Measurements from ENCODE around the gene DHRS13.

DNA sequence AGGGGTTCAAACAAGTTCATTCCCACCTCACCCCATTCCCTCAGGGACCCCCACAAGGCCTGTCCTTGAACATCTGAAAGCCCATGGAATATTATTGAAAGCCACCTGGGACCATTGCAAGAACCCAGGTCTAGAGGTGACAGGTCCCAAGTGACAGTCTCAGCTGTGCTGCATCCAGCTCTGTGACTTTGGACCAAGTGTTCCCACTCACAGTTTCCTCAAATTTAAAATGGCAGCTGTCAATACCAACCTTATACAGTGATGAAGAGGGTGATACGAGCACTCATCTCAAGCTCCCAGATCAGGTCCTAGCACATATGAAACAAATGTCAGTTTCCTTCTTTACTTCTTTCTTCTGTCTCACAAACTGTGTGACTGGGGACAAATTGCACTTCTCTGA lies 38.9 kb downstream of the DHRS13 start:
- TF ChIP-seq, protein P1, sequence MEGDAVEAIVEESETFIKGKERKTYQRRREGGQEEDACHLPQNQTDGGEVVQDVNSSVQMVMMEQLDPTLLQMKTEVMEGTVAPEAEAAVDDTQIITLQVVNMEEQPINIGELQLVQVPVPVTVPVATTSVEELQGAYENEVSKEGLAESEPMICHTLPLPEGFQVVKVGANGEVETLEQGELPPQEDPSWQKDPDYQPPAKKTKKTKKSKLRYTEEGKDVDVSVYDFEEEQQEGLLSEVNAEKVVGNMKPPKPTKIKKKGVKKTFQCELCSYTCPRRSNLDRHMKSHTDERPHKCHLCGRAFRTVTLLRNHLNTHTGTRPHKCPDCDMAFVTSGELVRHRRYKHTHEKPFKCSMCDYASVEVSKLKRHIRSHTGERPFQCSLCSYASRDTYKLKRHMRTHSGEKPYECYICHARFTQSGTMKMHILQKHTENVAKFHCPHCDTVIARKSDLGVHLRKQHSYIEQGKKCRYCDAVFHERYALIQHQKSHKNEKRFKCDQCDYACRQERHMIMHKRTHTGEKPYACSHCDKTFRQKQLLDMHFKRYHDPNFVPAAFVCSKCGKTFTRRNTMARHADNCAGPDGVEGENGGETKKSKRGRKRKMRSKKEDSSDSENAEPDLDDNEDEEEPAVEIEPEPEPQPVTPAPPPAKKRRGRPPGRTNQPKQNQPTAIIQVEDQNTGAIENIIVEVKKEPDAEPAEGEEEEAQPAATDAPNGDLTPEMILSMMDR (IDR thresholded peaks at IDR 0.05) = no peak
- TF ChIP-seq SP1 (CRISPR knock-in tag; conservative IDR thresholded peaks at IDR 0.05) (no peak), NR2C2 (CRISPR knock-in tag; IDR thresholded peaks at IDR 0.05) (no peak), JUN (CRISPR knock-in tag; IDR thresholded peaks at IDR 0.05) (no peak), ZNF317 (CRISPR knock-in tag; IDR thresholded peaks at IDR 0.05; ENCODE audit: borderline replicate concordance, low read depth) (no peak), ZNF232 (CRISPR knock-in tag; IDR thresholded peaks at IDR 0.05) (no peak), CREB1 (CRISPR knock-in tag; IDR thresholded peaks at IDR 0.05) (no peak), IRF2 (CRISPR knock-in tag; IDR thresholded peaks at IDR 0.05; ENCODE audit: borderline replicate concordance, low read depth) (no peak), NR3C1 (CRISPR knock-in tag; conservative IDR thresholded peaks at IDR 0.05; ENCODE audit: low read depth) (no peak), SMAD3 (CRISPR knock-in tag; IDR thresholded peaks at IDR 0.05; ENCODE audit: borderline replicate concordance) (no peak)
- TF ChIP-seq, protein P2, sequence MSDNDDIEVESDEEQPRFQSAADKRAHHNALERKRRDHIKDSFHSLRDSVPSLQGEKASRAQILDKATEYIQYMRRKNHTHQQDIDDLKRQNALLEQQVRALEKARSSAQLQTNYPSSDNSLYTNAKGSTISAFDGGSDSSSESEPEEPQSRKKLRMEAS (CRISPR knock-in tag; IDR thresholded peaks at IDR 0.05) = no peak
- TF ChIP-seq, protein P3, sequence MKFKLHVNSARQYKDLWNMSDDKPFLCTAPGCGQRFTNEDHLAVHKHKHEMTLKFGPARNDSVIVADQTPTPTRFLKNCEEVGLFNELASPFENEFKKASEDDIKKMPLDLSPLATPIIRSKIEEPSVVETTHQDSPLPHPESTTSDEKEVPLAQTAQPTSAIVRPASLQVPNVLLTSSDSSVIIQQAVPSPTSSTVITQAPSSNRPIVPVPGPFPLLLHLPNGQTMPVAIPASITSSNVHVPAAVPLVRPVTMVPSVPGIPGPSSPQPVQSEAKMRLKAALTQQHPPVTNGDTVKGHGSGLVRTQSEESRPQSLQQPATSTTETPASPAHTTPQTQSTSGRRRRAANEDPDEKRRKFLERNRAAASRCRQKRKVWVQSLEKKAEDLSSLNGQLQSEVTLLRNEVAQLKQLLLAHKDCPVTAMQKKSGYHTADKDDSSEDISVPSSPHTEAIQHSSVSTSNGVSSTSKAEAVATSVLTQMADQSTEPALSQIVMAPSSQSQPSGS (CRISPR knock-in tag; IDR thresholded peaks at IDR 0.05; ENCODE audit: borderline replicate concordance, low read depth) = no peak
- TF ChIP-seq, protein P4, sequence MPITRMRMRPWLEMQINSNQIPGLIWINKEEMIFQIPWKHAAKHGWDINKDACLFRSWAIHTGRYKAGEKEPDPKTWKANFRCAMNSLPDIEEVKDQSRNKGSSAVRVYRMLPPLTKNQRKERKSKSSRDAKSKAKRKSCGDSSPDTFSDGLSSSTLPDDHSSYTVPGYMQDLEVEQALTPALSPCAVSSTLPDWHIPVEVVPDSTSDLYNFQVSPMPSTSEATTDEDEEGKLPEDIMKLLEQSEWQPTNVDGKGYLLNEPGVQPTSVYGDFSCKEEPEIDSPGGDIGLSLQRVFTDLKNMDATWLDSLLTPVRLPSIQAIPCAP (CRISPR knock-in tag; IDR thresholded peaks at IDR 0.05) = no peak
- TF ChIP-seq, protein P5, sequence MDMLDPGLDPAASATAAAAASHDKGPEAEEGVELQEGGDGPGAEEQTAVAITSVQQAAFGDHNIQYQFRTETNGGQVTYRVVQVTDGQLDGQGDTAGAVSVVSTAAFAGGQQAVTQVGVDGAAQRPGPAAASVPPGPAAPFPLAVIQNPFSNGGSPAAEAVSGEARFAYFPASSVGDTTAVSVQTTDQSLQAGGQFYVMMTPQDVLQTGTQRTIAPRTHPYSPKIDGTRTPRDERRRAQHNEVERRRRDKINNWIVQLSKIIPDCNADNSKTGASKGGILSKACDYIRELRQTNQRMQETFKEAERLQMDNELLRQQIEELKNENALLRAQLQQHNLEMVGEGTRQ (CRISPR knock-in tag; IDR thresholded peaks at IDR 0.05) = no peak
